ENCODE data around the gene KRT81.
"Not testable (repeated sequence)": the region's sequence is repeated elsewhere in the genome, so short reads cannot be mapped to it uniquely, and the experiment has no call there.

KRT81 gene

GRCh38 chr12:52296572-52297215, 5.4 kb upstream of the KRT81 start:
- no peak for DNase-seq (ENCODE audit: low read depth in 3 of 3)

GRCh38 chr12:52295663-52296062, 4.3 kb upstream of the KRT81 start:
- no peak for DNase-seq (ENCODE audit: low read depth in 3 of 3)

- DNase-seq (ENCODE audit: low read depth in 3 of 3): no peak
Observed at GRCh38 chr12:52294803-52295202, 3.5 kb upstream of the KRT81 start.

GRCh38 chr12:52293926-52294325, 2.6 kb upstream of the KRT81 start:
- no peak for DNase-seq (ENCODE audit: low read depth in 3 of 3)

- DNase-seq (ENCODE audit: low read depth in 3 of 3): not testable (repeated sequence)
Observed at GRCh38 chr12:52290483-52291134, 725 bp downstream of the KRT81 start.

GRCh38 chr12:52287816-52288805, 3.2 kb downstream of the KRT81 start:
- not testable (repeated sequence) for DNase-seq (ENCODE audit: low read depth in 3 of 3)

- DNase-seq (ENCODE audit: low read depth in 3 of 3): not testable (repeated sequence)
Observed at GRCh38 chr12:52286857-52287785, 4.2 kb downstream of the KRT81 start.

GRCh38 chr12:52285851-52286530, 5.3 kb downstream of the KRT81 start:
- no peak for DNase-seq (ENCODE audit: low read depth in 3 of 3)

GRCh38 chr12:52285172-52285745, 6.1 kb downstream of the KRT81 start:
- DNase-seq (ENCODE audit: low read depth in 3 of 3): no peak

- DNase-seq (ENCODE audit: low read depth in 3 of 3): no peak
Observed at GRCh38 chr12:52284562-52285171, 6.7 kb downstream of the KRT81 start.

GRCh38 chr12:52280796-52281560, 10.4 kb downstream of the KRT81 start:
- DNase-seq (ENCODE audit: low read depth in 3 of 3): no peak

GRCh38 chr12:52280319-52280795, 11.0 kb downstream of the KRT81 start:
- DNase-seq (ENCODE audit: low read depth in 3 of 3): no peak

GRCh38 chr12:52279422-52280318, 11.7 kb downstream of the KRT81 start:
- DNase-seq (ENCODE audit: low read depth in 3 of 3): no peak

- peak; percentile 33 to 56 (median 51) for DNase-seq (ENCODE audit: low read depth in 3 of 3)
Observed at GRCh38 chr12:52278575-52279421, 12.5 kb downstream of the KRT81 start.

- DNase-seq (ENCODE audit: low read depth in 3 of 3): no peak
Observed at GRCh38 chr12:52277486-52278245, 13.7 kb downstream of the KRT81 start.

- DNase-seq (ENCODE audit: low read depth in 3 of 3): no peak
Observed at GRCh38 chr12:52275686-52276085, 15.6 kb downstream of the KRT81 start.
